DOHH2 (cell line): ENCODE measurements around the gene CHST3.

Experiments
- CTCF ChIP-seq: fragments of 200-600 bp; sonication (generic); IDR thresholded peaks from one replicate; pipeline ENCODE4 v1.5.1; 2014; ENCODE audit warnings: antibody characterized with exemption, mild to moderate bottlenecking, low read depth, low read length; ENCODE audit not compliant: poor library complexity, severe bottlenecking
- EZH2phosphoT487 ChIP-seq: fragments of 200-600 bp; sonication (generic); IDR thresholded peaks from 2 replicates; pipeline ENCODE4 v1.6.1; 2017; ENCODE audit warnings: borderline replicate concordance, mild to moderate bottlenecking, antibody characterized with exemption, low read length, moderate library complexity, mixed read lengths

GRCh38 chr10:71918992-71919391 is 45.2 kb upstream of the CHST3 start:
- TF ChIP-seq CTCF = no peak
- TF ChIP-seq EZH2phosphoT487 = no peak
